HepG2 (cell line): ENCODE measurements around the gene NDUFB7. TPM values are rescaled to one million over a fixed set of nuclear protein-coding genes. Genes with fewer than 3 reads are reported as not detected.
A peak's percentile ranks its signal among the peaks of the same experiment; 100 is the strongest.

Experiments used
- ATRX ChIP-seq: sonication (generic); formaldehyde crosslinking; IDR thresholded peaks from 2 replicates; pipeline ENCODE4 v1.4.0; 2020; ENCODE audit warnings: missing genetic modification reagents, borderline replicate concordance
- CTCF ChIP-seq: sonication (generic); formaldehyde crosslinking; IDR thresholded peaks from 2 replicates; pipeline ENCODE4 v1.5.0; 2020; ENCODE audit warnings: mild to moderate bottlenecking, missing genetic modification reagents, moderate library complexity
- E2F5 ChIP-seq: sonication (generic); formaldehyde crosslinking; conservative IDR thresholded peaks from 2 replicates; pipeline ENCODE4 v1.4.0; 2020; ENCODE audit warnings: missing genetic modification reagents
- GFI1 ChIP-seq: sonication (generic); formaldehyde crosslinking; IDR thresholded peaks from 2 replicates; pipeline ENCODE4 v1.5.0; 2020; ENCODE audit warnings: missing genetic modification reagents, mild to moderate bottlenecking, borderline replicate concordance
- KDM5B ChIP-seq: sonication (generic); formaldehyde crosslinking; IDR thresholded peaks from 2 replicates; pipeline ENCODE4 v1.4.0; 2020; ENCODE audit warnings: missing genetic modification reagents, mild to moderate bottlenecking, borderline replicate concordance
- KMT2A ChIP-seq: sonication (generic); formaldehyde crosslinking; IDR thresholded peaks from 2 replicates; pipeline ENCODE4 v1.4.0; 2020; ENCODE audit warnings: missing genetic modification reagents
- MIER3 ChIP-seq: IDR thresholded peaks from 2 replicates; pipeline ENCODE4 v1.6.1; 2016; ENCODE audit warnings: missing compliant biosample characterization, borderline replicate concordance
- SMC3 ChIP-seq: IDR thresholded peaks from 2 replicates; pipeline ENCODE4 v1.6.1; 2011; ENCODE audit warnings: low read length, improper control_type of control experiment
- STAG1 ChIP-seq: sonication (generic); formaldehyde crosslinking; IDR thresholded peaks from 2 replicates; pipeline ENCODE4 v1.4.0; 2020; ENCODE audit warnings: missing genetic modification reagents
- TFDP2 ChIP-seq: sonication (generic); formaldehyde crosslinking; IDR thresholded peaks from 2 replicates; pipeline ENCODE4 v1.4.0; 2020; ENCODE audit warnings: missing genetic modification reagents
- THAP8 ChIP-seq: sonication (generic); formaldehyde crosslinking; IDR thresholded peaks from 2 replicates; pipeline ENCODE4 v1.5.1; 2020; ENCODE audit warnings: missing genetic modification reagents, mild to moderate bottlenecking, borderline replicate concordance
- ZBTB49 ChIP-seq: sonication (generic); formaldehyde crosslinking; IDR thresholded peaks from 2 replicates; pipeline ENCODE4 v1.4.0; 2020; ENCODE audit warnings: missing genetic modification reagents, borderline replicate concordance
- ZNF12 ChIP-seq: sonication (generic); formaldehyde crosslinking; IDR thresholded peaks from 2 replicates; pipeline ENCODE4 v1.5.0; 2020; ENCODE audit warnings: missing genetic modification reagents
- ZNF414 ChIP-seq: sonication (generic); formaldehyde crosslinking; IDR thresholded peaks from 2 replicates; pipeline ENCODE4 v1.5.0; 2020; ENCODE audit warnings: missing genetic modification reagents
- ZNF570 ChIP-seq: sonication (generic); formaldehyde crosslinking; IDR thresholded peaks from 2 replicates; pipeline ENCODE4 v1.4.0; 2020; ENCODE audit warnings: mild to moderate bottlenecking, missing genetic modification reagents, borderline replicate concordance
- ZNF589 ChIP-seq: sonication (generic); formaldehyde crosslinking; conservative IDR thresholded peaks from 2 replicates; pipeline ENCODE4 v1.8.0; 2022; ENCODE audit warnings: mild to moderate bottlenecking, moderate library complexity, missing genetic modification reagents
- ZSCAN5A ChIP-seq: sonication (generic); formaldehyde crosslinking; IDR thresholded peaks from 2 replicates; pipeline ENCODE4 v1.8.0; 2022; ENCODE audit warnings: mild to moderate bottlenecking, missing genetic modification reagents, borderline replicate concordance
- polyA plus RNA-seq, 8 experiments: library from polyadenylated mRNA; depleted of rRNA in 3 of 8; stranded (reverse) in 7 of 8; unstranded in 1 of 8; fragments of >200 nt; fragmentation: Illumina TruSeq in 4 of 8; extraction: Trizol in 4 of 8; gene quantifications; 2 replicates each; pipeline versions ENCODE4 v1.2.1 to v1.2.3, GENCODE V29; 2011 to 2016; ENCODE audit warnings: low read depth in 4 of 8, missing spikeins in 1 of 8, mixed read lengths in 1 of 8; ENCODE audit not compliant: insufficient read depth in 1 of 8
- total RNA-seq, 5 experiments: library from RNA; depleted of rRNA; stranded (reverse); fragments of >200 nt; fragmentation: Illumina TruSeq; extraction: Trizol; gene quantifications; 2 replicates each; pipeline ENCODE4 v1.2.3, GENCODE V29; 2016; ENCODE audit warnings: low read depth in 1 of 5

Gene NDUFB7
- total and polyA plus RNA-seq, 2 of the 13 experiments (the other 11 are each of a cell fraction or from before 2014, with no cell fraction given) = 156 to 198 TPM

GRCh38 chr19:14571695-14572490, at the start of gene NDUFB7 (continued):
- TF ChIP-seq TFDP2 = 0 out of 2 replicates have a peak, but pooled peaks have one; percentile 20
- peak; percentile 84; the same call in 1 of the 2 replicates for TF ChIP-seq KDM5B (CRISPR knock-in tag)
- no peak for TF ChIP-seq ATRX (CRISPR knock-in tag)
- 0 out of 2 replicates have a peak, but pooled peaks have one; percentile 67 for TF ChIP-seq ZNF589
- peak; percentile 94 for TF ChIP-seq MIER3 (CRISPR knock-in tag)
- no peak for TF ChIP-seq THAP8 (CRISPR knock-in tag)
- TF ChIP-seq GFI1 (CRISPR knock-in tag) = peak; percentile 49; the same call in 1 of the 2 replicates
- TF ChIP-seq ZNF570 = no peak
- peak; percentile 27; the same call in 1 of the 2 replicates for TF ChIP-seq ZNF12
- TF ChIP-seq E2F5 = no peak
- TF ChIP-seq ZNF414 (CRISPR knock-in tag) = no peak
- no peak for TF ChIP-seq ZBTB49 (CRISPR knock-in tag)
- no peak for TF ChIP-seq SMC3
- TF ChIP-seq CTCF (CRISPR knock-in tag) = peak; percentile 97
- TF ChIP-seq ZSCAN5A (CRISPR knock-in tag) = peak; percentile 64; the same call in 1 of the 2 replicates
- TF ChIP-seq STAG1 (CRISPR knock-in tag) = no peak
- peak; percentile 77 for TF ChIP-seq KMT2A (CRISPR knock-in tag)
